HepG2 (cell line): ENCODE results near the gene NCKAP5L. TPM values are rescaled to one million over a fixed set of nuclear protein-coding genes. Genes with fewer than 3 reads are reported as not detected.

Experiments
- ATF1 ChIP-seq: IDR thresholded peaks from 2 replicates; pipeline ENCODE4 v1.6.1; 2016; ENCODE audit warnings: mild to moderate bottlenecking, control low read depth
- GMEB1 ChIP-seq: sonication (generic); formaldehyde crosslinking; IDR thresholded peaks from 2 replicates; pipeline ENCODE4 v1.5.1; 2020; ENCODE audit warnings: missing genetic modification reagents, mild to moderate bottlenecking, borderline replicate concordance
- HOXD1 ChIP-seq: sonication (generic); formaldehyde crosslinking; IDR thresholded peaks from 2 replicates; pipeline ENCODE4 v1.5.0; 2020; ENCODE audit warnings: missing genetic modification reagents
- IRF2 ChIP-seq: IDR thresholded peaks from 2 replicates; pipeline ENCODE4 v1.6.1; 2018; ENCODE audit warnings: missing genetic modification reagents, missing compliant biosample characterization
- KLF13 ChIP-seq: sonication (generic); formaldehyde crosslinking; IDR thresholded peaks from 2 replicates; pipeline ENCODE4 v1.4.0; 2020; ENCODE audit warnings: mild to moderate bottlenecking, missing genetic modification reagents
- MEIS1 ChIP-seq: sonication (generic); formaldehyde crosslinking; IDR thresholded peaks from 2 replicates; pipeline ENCODE4 v1.9.0; 2021; ENCODE audit warnings: mild to moderate bottlenecking, missing genetic modification reagents, moderate library complexity, borderline replicate concordance
- NFYC ChIP-seq: IDR thresholded peaks from 2 replicates; pipeline ENCODE4 v1.6.1; 2016; ENCODE audit warnings: missing genetic modification reagents, missing compliant biosample characterization
- SKI ChIP-seq: fragments of 450-650 bp; IDR thresholded peaks from one replicate; pipeline ENCODE4 v1.6.1; 2018; ENCODE audit warnings: mild to moderate bottlenecking; ENCODE audit not compliant: partially characterized antibody
- SKIL ChIP-seq: sonication (generic); formaldehyde crosslinking; IDR thresholded peaks from 2 replicates; pipeline ENCODE4 v1.8.0; 2022; ENCODE audit warnings: missing genetic modification reagents, mild to moderate bottlenecking, moderate library complexity, borderline replicate concordance
- SMC3 ChIP-seq: IDR thresholded peaks from 2 replicates; pipeline ENCODE4 v1.6.1; 2011; ENCODE audit warnings: low read length, improper control_type of control experiment
- SRY ChIP-seq: sonication (generic); formaldehyde crosslinking; IDR thresholded peaks from 2 replicates; pipeline ENCODE4 v1.8.0; 2022; ENCODE audit warnings: mild to moderate bottlenecking, missing genetic modification reagents
- TFAP4 ChIP-seq: sonication (generic); IDR thresholded peaks from 2 replicates; pipeline ENCODE4 v1.6.1; 2016; ENCODE audit warnings: low read depth, borderline replicate concordance
- THAP11 ChIP-seq: IDR thresholded peaks from 2 replicates; pipeline ENCODE4 v1.6.1; 2016; ENCODE audit warnings: missing biosample characterization, missing genetic modification reagents
- ZBED4 ChIP-seq: sonication (generic); formaldehyde crosslinking; IDR thresholded peaks from 2 replicates; pipeline ENCODE4 v1.4.0; 2020; ENCODE audit warnings: missing genetic modification reagents, borderline replicate concordance
- ZBTB20 ChIP-seq: sonication (generic); formaldehyde crosslinking; IDR thresholded peaks from 2 replicates; pipeline ENCODE4 v1.8.1; 2023; ENCODE audit warnings: missing genetic modification reagents, low read depth, mild to moderate bottlenecking, borderline replicate concordance
- ZNF101 ChIP-seq: sonication (generic); formaldehyde crosslinking; IDR thresholded peaks from 2 replicates; pipeline ENCODE4 v1.4.0; 2020; ENCODE audit warnings: mild to moderate bottlenecking, low read depth, missing genetic modification reagents, borderline replicate concordance
- ZNF124 ChIP-seq: sonication (generic); formaldehyde crosslinking; IDR thresholded peaks from 2 replicates; pipeline ENCODE4 v1.4.0; 2020; ENCODE audit warnings: missing genetic modification reagents
- ZNF264 ChIP-seq: sonication (generic); formaldehyde crosslinking; IDR thresholded peaks from 2 replicates; pipeline ENCODE4 v1.4.0; 2020; ENCODE audit warnings: missing genetic modification reagents
- ZNF30 ChIP-seq: sonication (generic); formaldehyde crosslinking; IDR thresholded peaks from 2 replicates; pipeline ENCODE4 v1.5.0; 2020; ENCODE audit warnings: mild to moderate bottlenecking, missing genetic modification reagents
- ZNF331 ChIP-seq: sonication (generic); formaldehyde crosslinking; IDR thresholded peaks from 2 replicates; pipeline ENCODE4 v1.4.0; 2020; ENCODE audit warnings: missing genetic modification reagents
- ZNF879 ChIP-seq: sonication (generic); formaldehyde crosslinking; IDR thresholded peaks from 2 replicates; pipeline ENCODE4 v1.8.1; 2023; ENCODE audit warnings: missing genetic modification reagents
- polyA plus RNA-seq, 8 experiments: library from polyadenylated mRNA; depleted of rRNA in 3 of 8; stranded (reverse) in 7 of 8; unstranded in 1 of 8; fragments of >200 nt; fragmentation: Illumina TruSeq in 4 of 8; extraction: Trizol in 4 of 8; gene quantifications; 2 replicates each; pipeline versions ENCODE4 v1.2.1 to v1.2.3, GENCODE V29; 2011 to 2016; ENCODE audit warnings: low read depth in 4 of 8, missing spikeins in 1 of 8, mixed read lengths in 1 of 8; ENCODE audit not compliant: insufficient read depth in 1 of 8
- total RNA-seq, 5 experiments: library from RNA; depleted of rRNA; stranded (reverse); fragments of >200 nt; fragmentation: Illumina TruSeq; extraction: Trizol; gene quantifications; 2 replicates each; pipeline ENCODE4 v1.2.3, GENCODE V29; 2016; ENCODE audit warnings: low read depth in 1 of 5

Gene NCKAP5L
- total and polyA plus RNA-seq, 2 of the 13 experiments (the other 11 are each of a cell fraction or from before 2014, with no cell fraction given) = 4.1 to 9.0 TPM

- TF ChIP-seq GMEB1 = peak; percentile 38; the same call in 1 of the 2 replicates
- no peak for TF ChIP-seq SMC3
- TF ChIP-seq ZNF101 (CRISPR knock-in tag) = no peak
- no peak for TF ChIP-seq ZNF879 (CRISPR knock-in tag)
- no peak for TF ChIP-seq ATF1 (CRISPR knock-in tag)
- TF ChIP-seq THAP11 (CRISPR knock-in tag) = peak; percentile 68
- TF ChIP-seq SKIL (CRISPR knock-in tag) = no peak
- TF ChIP-seq ZNF30 (CRISPR knock-in tag) = no peak
- TF ChIP-seq SKI = no peak
- no peak for TF ChIP-seq MEIS1 (CRISPR knock-in tag)
- peak; percentile 57; the same call in 1 of the 2 replicates for TF ChIP-seq ZBTB20 (CRISPR knock-in tag)
- peak; percentile 56; the same call in 1 of the 2 replicates for TF ChIP-seq ZNF124 (CRISPR knock-in tag)
- TF ChIP-seq ZNF331 = peak; percentile 34; the same call in 1 of the 2 replicates
- TF ChIP-seq ZBED4 (CRISPR knock-in tag) = peak; percentile 70; the same call in 1 of the 2 replicates
- peak; percentile 53 for TF ChIP-seq NFYC (CRISPR knock-in tag)
- no peak for TF ChIP-seq SRY (CRISPR knock-in tag)
- no peak for TF ChIP-seq HOXD1 (CRISPR knock-in tag)
- no peak for TF ChIP-seq KLF13 (CRISPR knock-in tag)
- TF ChIP-seq ZNF264 (CRISPR knock-in tag) = no peak
- TF ChIP-seq IRF2 (CRISPR knock-in tag) = peak; percentile 35; the same call in 1 of the 2 replicates
- peak; percentile 85; the same call in 1 of the 2 replicates for TF ChIP-seq TFAP4
Observed at GRCh38 chr12:49828133-49829091, at the start of gene NCKAP5L (continued).
